Cardiac muscle cell (in vitro differentiated cells and primary cell): Measurements from ENCODE around the gene FHIT. TPM values are rescaled to one million over a fixed set of nuclear protein-coding genes. Genes with fewer than 3 reads are reported as not detected.

ENCODE experiments used
- DNase-seq, 2 donors: peaks; one replicate each; pipeline versions ENCODE4 v3.0.0 to v3.0.0-alpha.2; 2010 to 2017; ENCODE audit warnings: low read depth in 1 of 2, low spot score in 1 of 2
- H3K27ac ChIP-seq: fragments of 200-600 bp; sonication (generic); 2 replicates; pipeline ENCODE4 v1.5.1; 2016
- H3K27me3 ChIP-seq: fragments of 200-600 bp; sonication (generic); 2 replicates; pipeline ENCODE4 v1.6.0; 2016; ENCODE audit warnings: control low read depth
- H3K36me3 ChIP-seq: fragments of 200-600 bp; sonication (generic); 2 replicates; pipeline ENCODE4 v1.5.1; 2016; ENCODE audit warnings: control low read depth
- H3K4me1 ChIP-seq: fragments of 200-600 bp; sonication (generic); 2 replicates; pipeline ENCODE4 v1.8.1; 2017; ENCODE audit warnings: low read depth, mild to moderate bottlenecking, mixed run types
- H3K4me3 ChIP-seq: fragments of 200-600 bp; sonication (generic); 2 replicates; pipeline ENCODE4 v1.5.1; 2016; ENCODE audit warnings: mild to moderate bottlenecking
- H3K9me3 ChIP-seq: fragments of 200-600 bp; sonication (generic); 2 replicates; pipeline ENCODE4 v1.5.1; 2017; ENCODE audit warnings: low read depth, mild to moderate bottlenecking, control low read depth
- CTCF ChIP-seq: IDR thresholded peaks from 2 replicates; pipeline ENCODE4 v1.5.1; 2012; ENCODE audit warnings: low read depth, mild to moderate bottlenecking, low read length
- polyA plus RNA-seq: library from polyadenylated mRNA; unstranded; fragments of >200 nt; fragmentation: Nextera tagmentation; extraction: Ambion mirVana; gene quantifications from 2 replicates; pipeline ENCODE4 v1.2.1, GENCODE V29; 2016
- total RNA-seq: library from RNA; depleted of rRNA; stranded (reverse); fragments of >200 nt; gene quantifications from 2 replicates; pipeline ENCODE4 v1.2.3, GENCODE V29; 2016

FHIT gene
- total and polyA plus RNA-seq, 2 experiments from 2014 or later: 6.9 to 12.5 TPM

GRCh38 chr3:59764171-59764570 lies 1487.1 kb downstream of the FHIT start:
- no peak overlapping the region for H3K27ac ChIP-seq
- no peak for DNase-seq
- H3K4me1 ChIP-seq: no peaks in the 10 kb centered on the region
- H3K9me3 ChIP-seq: no peaks in the 10 kb centered on the region
- H3K27me3 ChIP-seq: no peaks in the 10 kb centered on the region
- no peak for TF ChIP-seq CTCF
- no peak overlapping the region for H3K4me3 ChIP-seq
- no peaks in the 10 kb centered on the region for H3K36me3 ChIP-seq

GRCh38 chr3:59762941-59763340 lies 1488.3 kb downstream of the FHIT start:
- Histone ChIP-seq H3K27ac (no peak overlapping the region), H3K4me1 (no peaks in the 10 kb centered on the region)
- no peak for TF ChIP-seq CTCF

GRCh38 chr3:59759298-59760031 lies 1491.8 kb downstream of the FHIT start:
- no peaks in the 10 kb centered on the region for H3K9me3 ChIP-seq
- no peak for DNase-seq
- H3K27ac ChIP-seq: no peak overlapping the region
- no peak for TF ChIP-seq CTCF
- no peak overlapping the region for H3K4me3 ChIP-seq
- H3K27me3 ChIP-seq: no peaks in the 10 kb centered on the region
- H3K36me3 ChIP-seq: no peaks in the 10 kb centered on the region
- no peaks in the 10 kb centered on the region for H3K4me1 ChIP-seq

More at GRCh38 chr3:59762941-59763340, 1488.3 kb downstream of the FHIT start:
- Histone ChIP-seq H3K36me3 (no peaks in the 10 kb centered on the region), H3K9me3 (no peaks in the 10 kb centered on the region), H3K4me3 (no peak overlapping the region), H3K27me3 (no peaks in the 10 kb centered on the region)
- no peak for DNase-seq

- H3K9me3 ChIP-seq: no peaks in the 10 kb centered on the region
- no peak overlapping the region for H3K4me3 ChIP-seq
- H3K36me3 ChIP-seq: no peaks in the 10 kb centered on the region
- no peak for DNase-seq
- no peaks in the 10 kb centered on the region for H3K4me1 ChIP-seq
- H3K27me3 ChIP-seq: no peaks in the 10 kb centered on the region
- H3K27ac ChIP-seq: no peak overlapping the region
- no peak for TF ChIP-seq CTCF
Measured at GRCh38 chr3:59758672-59759071, 1492.6 kb downstream of the FHIT start.

GRCh38 chr3:59756934-59757333 lies 1494.3 kb downstream of the FHIT start:
- no peaks in the 10 kb centered on the region for H3K4me1 ChIP-seq
- H3K27me3 ChIP-seq: no peaks in the 10 kb centered on the region
- no peak for DNase-seq
- no peaks in the 10 kb centered on the region for H3K9me3 ChIP-seq
- TF ChIP-seq CTCF: no peak
- H3K36me3 ChIP-seq: no peaks in the 10 kb centered on the region
- no peak overlapping the region for H3K27ac ChIP-seq
- H3K4me3 ChIP-seq: no peak overlapping the region
